CD8-positive, alpha-beta memory T cell (primary cell): Measurements from ENCODE around the gene ST6GAL1. TPM values are rescaled to one million over a fixed set of nuclear protein-coding genes. Genes with fewer than 3 reads are reported as not detected.
"Not testable (repeated sequence)": the region's sequence is repeated elsewhere in the genome, so short reads cannot be mapped to it uniquely, and the experiment has no call there.

Experiments used
- CTCF ChIA-PET: fragments of 350-600 bp; sonication (Branson Sonifier 250); formaldehyde crosslinking; loops from one replicate; lab custom pipeline; 2021; ENCODE audit warnings: antibody characterized with exemption; lab: Charles Lee
- POLR2A ChIA-PET: fragments of 350-600 bp; sonication (Branson Sonifier 250); formaldehyde crosslinking; loops from one replicate; lab custom pipeline; 2021; ENCODE audit warnings: antibody characterized with exemption; lab: Charles Lee
- DNase-seq, 5 donors: peaks; one replicate each; pipeline versions ENCODE4 v3.0.0 to v3.0.0-alpha.2; 2020 to 2022; ENCODE audit warnings: mixed read lengths in 1 of 5
- H3K27ac ChIP-seq: one replicate; pipeline ENCODE4 v1.7.0; 2013; ENCODE audit warnings: low read depth, mild to moderate bottlenecking, low read length, moderate library complexity
- H3K27me3 ChIP-seq: 2 replicates; pipeline ENCODE4 v1.7.0; 2013; ENCODE audit warnings: low read length, mild to moderate bottlenecking; ENCODE audit not compliant: insufficient read depth, poor library complexity, severe bottlenecking
- H3K36me3 ChIP-seq: 2 replicates; pipeline ENCODE4 v1.7.0; 2013; ENCODE audit warnings: mild to moderate bottlenecking, low read length, moderate library complexity; ENCODE audit not compliant: insufficient read depth
- H3K4me1 ChIP-seq: 2 replicates; pipeline ENCODE4 v1.7.0; 2013; ENCODE audit warnings: mild to moderate bottlenecking, low read length, moderate library complexity; ENCODE audit not compliant: insufficient read depth
- H3K4me3 ChIP-seq: 2 replicates; pipeline ENCODE4 v1.7.0; 2013; ENCODE audit warnings: mild to moderate bottlenecking, low read length
- H3K9me3 ChIP-seq: 2 replicates; pipeline ENCODE4 v1.7.0; 2013; ENCODE audit warnings: mild to moderate bottlenecking, low read length
- H3K27ac Mint-ChIP-seq, 8 donors: one replicate each; pipeline ENCODE4 v1.8.0; 2020 to 2021; ENCODE audit warnings: mixed read lengths in 8 of 8, mild to moderate bottlenecking in 6 of 8, inconsistent platforms in 3 of 8, moderate library complexity in 3 of 8
- H3K27me3 Mint-ChIP-seq, 2 donors: one replicate each; pipeline ENCODE4 v1.8.0; 2020 to 2021; ENCODE audit warnings: mixed read lengths in 2 of 2, mild to moderate bottlenecking in 1 of 2, moderate library complexity in 1 of 2
- H3K36me3 Mint-ChIP-seq, 3 donors: one replicate each; pipeline ENCODE4 v1.8.0; 2020 to 2021; ENCODE audit warnings: mixed read lengths in 3 of 3, inconsistent platforms in 1 of 3, mild to moderate bottlenecking in 1 of 3
- H3K4me1 Mint-ChIP-seq, 3 donors: one replicate each; pipeline ENCODE4 v1.8.0; 2020 to 2021; ENCODE audit warnings: mixed read lengths in 3 of 3, inconsistent platforms in 1 of 3, mild to moderate bottlenecking in 1 of 3
- H3K4me3 Mint-ChIP-seq, 7 donors: one replicate each; pipeline ENCODE4 v1.8.0; 2020 to 2021; ENCODE audit warnings: mixed read lengths in 7 of 7, mild to moderate bottlenecking in 6 of 7, moderate library complexity in 4 of 7, inconsistent platforms in 2 of 7
- H3K9me3 Mint-ChIP-seq, 5 donors: one replicate each; pipeline ENCODE4 v1.8.0; 2020 to 2022; ENCODE audit warnings: mixed read lengths in 5 of 5, mild to moderate bottlenecking in 3 of 5, moderate library complexity in 2 of 5, inconsistent platforms in 1 of 5
- polyA plus RNA-seq: library from polyadenylated mRNA; unstranded; fragments of 300-500 nt; fragmentation: Illumina TruSeq; gene quantifications from one replicate; pipeline ENCODE4 v1.2.3, GENCODE V29; 2021
- total RNA-seq, 2 experiments: library from RNA; stranded (reverse); gene quantifications; one replicate each; pipeline ENCODE4 v1.2.3, GENCODE V29; 2021

The ST6GAL1 gene
- total and polyA plus RNA-seq, 3 experiments from 2014 or later, result 96.8 to 139 (median 108) TPM

DNA sequence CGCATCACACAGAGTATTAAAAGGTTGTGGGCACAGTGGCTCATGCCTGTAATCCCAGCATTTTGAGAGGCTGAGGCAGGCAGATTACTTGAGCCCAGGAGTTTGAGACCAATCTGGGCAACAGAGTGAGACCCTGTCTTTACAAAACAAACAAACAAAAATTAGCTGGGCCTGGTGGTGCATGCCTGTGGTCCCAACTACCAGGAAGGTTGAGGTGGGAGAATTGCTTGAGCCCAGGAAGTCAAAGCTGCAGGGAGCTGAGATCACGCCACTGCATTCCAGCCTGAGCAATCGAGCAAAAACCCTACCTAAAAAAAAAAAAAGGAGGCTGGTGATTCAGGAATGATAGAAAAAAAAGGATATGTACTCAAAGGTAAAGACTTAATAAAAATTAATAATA is 28.2 kb upstream of the ST6GAL1 start:
- Mint-ChIP-seq H3K4me1 (peaks cover 31 to 38% (median 36%) of the 10 kb centered on the region in 3 donors), H3K27me3 (no peaks in the 10 kb centered on the region), H3K9me3 (peaks cover 12 to 42% (median 42%) of the 10 kb centered on the region in 5 donors), H3K4me3 (no peak overlapping the region), H3K27ac (peak overlapping the region in 2 of 8 donors; percentile 42 to 90), H3K36me3 (peaks cover 7 to 41% (median 19%) of the 10 kb centered on the region in 3 donors)
- POLR2A ChIA-PET, result no interaction called here
- Histone ChIP-seq H3K9me3 (peaks cover 5% of the 10 kb centered on the region), H3K4me1 (peaks cover 12% of the 10 kb centered on the region), H3K36me3 (no peaks in the 10 kb centered on the region), H3K27ac (no peak overlapping the region), H3K4me3 (no peak overlapping the region), H3K27me3 (no peaks in the 10 kb centered on the region)
- CTCF ChIA-PET, result no interaction called here
- no peak for DNase-seq

DNA sequence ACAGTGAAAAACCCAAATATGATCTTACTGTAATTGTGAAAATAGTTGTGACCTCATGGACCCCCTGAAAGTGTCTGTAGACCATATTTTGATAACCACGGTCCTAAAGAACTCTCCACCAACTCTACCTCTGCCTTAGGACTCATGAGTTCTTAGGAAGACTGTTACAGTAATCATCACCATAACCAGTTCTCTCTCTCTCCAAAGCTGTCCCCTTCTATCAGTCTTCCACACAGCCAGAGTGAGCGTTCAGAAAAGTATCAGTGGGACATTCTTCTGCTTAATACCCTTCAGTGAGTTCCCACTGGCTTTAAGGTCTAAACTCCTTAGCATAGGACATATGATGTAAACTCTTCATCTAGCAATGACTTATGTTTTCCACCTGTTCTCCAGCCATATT is 27.6 kb upstream of the ST6GAL1 start:
- Mint-ChIP-seq H3K4me1 (peaks cover 35 to 43% (median 42%) of the 10 kb centered on the region in 3 donors), H3K36me3 (peaks cover 10 to 47% (median 23%) of the 10 kb centered on the region in 3 donors), H3K27me3 (no peaks in the 10 kb centered on the region), H3K4me3 (no peak overlapping the region), H3K9me3 (peaks cover 12 to 48% (median 47%) of the 10 kb centered on the region in 5 donors), H3K27ac (peak overlapping the region in 4 of 8 donors; percentile 12 to 66 (median 39))
- no peaks in the 10 kb centered on the region for H3K27me3 ChIP-seq
- peaks cover 8% of the 10 kb centered on the region for H3K9me3 ChIP-seq
- no peak overlapping the region for H3K27ac ChIP-seq
- no peak for DNase-seq
- peaks cover 13% of the 10 kb centered on the region for H3K4me1 ChIP-seq
- no peaks in the 10 kb centered on the region for H3K36me3 ChIP-seq
- no peak overlapping the region for H3K4me3 ChIP-seq
- ChIA-PET POLR2A (no interaction called here), CTCF (no interaction called here)

DNA sequence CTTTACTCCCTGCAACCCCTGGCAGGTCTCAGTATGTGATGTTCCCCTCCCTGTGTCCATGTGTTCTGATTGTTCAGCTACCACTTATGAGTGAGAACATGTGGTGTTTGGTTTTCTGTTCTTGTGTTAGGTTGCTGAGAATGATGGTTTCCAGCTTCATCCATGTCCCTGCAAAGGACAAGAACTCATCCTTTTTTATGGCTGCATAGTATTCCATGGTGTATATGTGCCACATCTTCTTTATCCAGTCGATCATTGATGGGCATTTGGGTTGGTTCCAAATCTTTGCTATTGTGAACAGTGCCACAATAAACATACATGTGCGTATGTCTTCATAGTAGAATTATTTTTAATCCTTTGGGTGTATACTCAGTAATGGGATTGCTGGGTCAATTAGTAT is 26.6 kb upstream of the ST6GAL1 start:
- Mint-ChIP-seq H3K4me1 (peaks cover 44 to 53% (median 51%) of the 10 kb centered on the region in 3 donors), H3K36me3 (peaks cover 11 to 56% (median 32%) of the 10 kb centered on the region in 3 donors), H3K9me3 (peaks cover 15 to 58% (median 57%) of the 10 kb centered on the region in 5 donors)
- H3K4me3 Mint-ChIP-seq, H3K27ac ChIP-seq, POLR2A ChIA-PET, H3K27me3 Mint-ChIP-seq, DNase-seq, H3K36me3 ChIP-seq, H3K27me3 ChIP-seq, H3K4me3 ChIP-seq, H3K27ac Mint-ChIP-seq: not testable (repeated sequence)
- peaks cover 21% of the 10 kb centered on the region for H3K4me1 ChIP-seq
- CTCF ChIA-PET, result interaction anchor here (0.9 kb wide), 1 partner anchor 55 kb away, joined by 3 read pairs; no protein-coding TSS in a partner anchor
- peaks cover 10% of the 10 kb centered on the region for H3K9me3 ChIP-seq

DNA sequence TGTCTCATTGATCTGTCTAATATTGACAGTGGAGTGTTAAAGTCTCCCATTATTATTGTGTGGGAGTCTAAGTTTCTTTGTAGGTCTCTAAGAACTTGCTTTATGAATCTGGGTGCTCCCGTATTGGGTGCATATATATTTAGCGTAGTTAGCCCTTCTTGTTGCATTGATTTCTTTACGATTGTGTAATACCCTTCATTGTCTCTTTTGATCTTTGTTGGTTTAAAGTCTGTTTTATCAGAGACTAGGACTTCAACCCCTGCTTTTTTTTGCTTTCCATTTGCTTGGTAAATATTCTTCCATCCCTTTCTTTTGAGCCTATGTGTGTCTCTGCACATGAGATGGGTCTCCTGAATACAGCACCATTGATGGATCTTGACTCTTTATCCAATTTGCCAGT is 23.3 kb upstream of the ST6GAL1 start:
- H3K4me3 ChIP-seq, DNase-seq, H3K36me3 ChIP-seq, H3K27ac ChIP-seq, H3K27me3 ChIP-seq, POLR2A ChIA-PET, H3K27me3 Mint-ChIP-seq: not testable (repeated sequence)
- H3K36me3 Mint-ChIP-seq, result peaks cover 11 to 61% (median 32%) of the 10 kb centered on the region in 3 donors
- peaks cover 15 to 70% (median 64%) of the 10 kb centered on the region in 5 donors for H3K9me3 Mint-ChIP-seq
- Histone ChIP-seq H3K4me1 (peaks cover 22% of the 10 kb centered on the region), H3K9me3 (peaks cover 10% of the 10 kb centered on the region)
- peaks cover 42 to 51% (median 46%) of the 10 kb centered on the region in 3 donors for H3K4me1 Mint-ChIP-seq
- CTCF ChIA-PET, result interaction anchor here (3.6 kb wide), 1 partner anchor 24 kb away, joined by 35 read pairs; the partner anchor contains the start of gene ST6GAL1
- peak overlapping the region in 5 of 8 donors; percentile 30 to 83 (median 44) for H3K27ac Mint-ChIP-seq
- peak overlapping the region in 2 of 7 donors; percentile 44 to 67 for H3K4me3 Mint-ChIP-seq

DNA sequence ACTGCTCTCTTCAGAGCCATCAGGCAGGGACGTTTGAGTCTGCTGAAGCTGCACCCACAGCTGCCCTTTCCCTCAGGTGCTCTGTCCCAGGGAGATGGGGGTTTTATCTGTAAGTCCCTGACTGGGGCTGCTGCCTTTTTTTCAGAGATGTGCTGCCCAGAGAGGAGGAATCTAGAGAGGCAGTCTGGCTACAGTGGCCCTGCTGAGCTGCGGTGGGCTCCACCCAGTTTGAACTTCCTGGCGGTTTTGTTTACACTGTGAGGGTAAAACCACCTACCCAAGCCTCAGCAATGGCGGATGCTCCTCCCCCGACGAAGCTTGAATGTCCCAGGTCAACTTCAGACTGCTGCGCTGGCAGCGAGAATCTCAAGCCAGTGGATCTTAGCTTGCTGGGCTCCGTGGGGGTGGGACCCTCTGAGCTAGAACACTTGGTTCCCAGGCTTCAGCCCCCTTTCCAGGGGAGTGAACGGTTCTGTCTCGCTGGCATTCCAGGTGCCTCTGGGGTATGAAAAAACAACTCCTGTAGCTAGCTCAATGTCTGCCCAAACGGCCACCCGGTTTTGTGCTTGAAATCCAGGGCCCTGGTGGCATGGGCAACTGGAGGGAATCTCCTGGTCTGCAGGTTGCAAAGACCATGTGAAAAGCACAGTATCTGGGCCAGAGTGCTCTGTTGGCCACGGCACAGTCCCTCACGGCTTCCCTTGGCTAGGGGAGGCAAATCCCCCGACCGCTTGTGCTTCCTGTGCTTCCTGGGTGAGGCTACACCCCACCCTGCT is 21.1 kb upstream of the ST6GAL1 start:
- CTCF ChIA-PET, result interaction anchor here (0.7 to 3.6 kb wide), 17 partner anchors 10 to 256 kb away, joined by 3 to 35 read pairs (median 4); partner anchors contain the start of genes RPL39L and ST6GAL1
- POLR2A ChIA-PET, result interaction anchor here (0.6 to 2.1 kb wide), 6 partner anchors 8 to 340 kb away, joined by 3 to 42 read pairs (median 3); partner anchors contain the start of gene ST6GAL1
- peak overlapping the region; percentile 73 for H3K27ac ChIP-seq

DNA sequence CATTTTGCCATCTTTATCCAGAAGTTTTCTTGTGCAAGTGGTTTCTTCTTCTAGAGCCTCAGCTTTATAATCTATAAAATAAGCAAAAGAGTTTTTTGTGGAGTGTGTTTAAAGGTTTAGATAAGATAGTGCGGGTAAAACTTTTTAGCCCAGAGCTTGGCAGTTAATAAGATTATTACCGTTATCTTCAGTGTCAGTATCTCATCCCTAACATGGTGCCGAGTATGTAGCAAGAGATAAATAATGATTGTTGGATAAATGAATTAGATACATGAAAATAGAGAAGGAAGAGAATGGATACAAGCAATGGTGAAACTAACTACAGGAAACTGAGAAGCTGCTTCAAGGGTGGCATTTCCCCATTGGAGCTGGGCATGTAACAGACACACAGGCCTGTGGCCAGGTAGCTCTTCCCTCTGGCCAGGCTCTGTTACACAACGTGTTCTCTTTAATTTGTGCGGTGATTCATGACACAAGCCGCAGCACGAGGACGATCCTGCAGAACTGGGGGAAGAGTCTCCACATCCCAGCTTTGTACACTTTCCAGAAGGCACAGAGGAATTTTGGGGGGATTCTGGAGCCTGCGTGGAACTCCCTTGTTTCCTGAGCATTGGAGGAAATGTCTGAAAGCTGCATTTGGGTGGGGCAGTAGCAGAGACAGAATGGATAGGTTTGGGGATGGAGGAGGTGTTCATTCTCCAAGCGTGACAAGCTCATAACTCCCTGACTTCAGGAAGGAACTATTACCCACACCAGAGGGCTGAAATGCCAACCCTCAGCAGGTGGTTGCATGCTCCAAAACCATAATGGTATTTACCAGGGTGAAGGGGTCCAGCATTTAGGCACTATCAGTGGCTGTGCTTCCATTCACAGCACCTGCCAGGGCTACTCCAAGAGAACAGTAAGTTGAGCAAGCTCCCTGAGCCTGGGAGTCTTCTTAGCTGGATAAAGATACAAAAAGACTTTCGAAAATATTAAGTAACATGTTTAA is 14.2 kb upstream of the ST6GAL1 start:
- Mint-ChIP-seq H3K27ac (peak overlapping the region in 7 of 8 donors; percentile 5 to 91 (median 73)), H3K27me3 (no peaks in the 10 kb centered on the region), H3K4me3 (peak overlapping the region in 6 of 7 donors; percentile 29 to 84 (median 58)), H3K36me3 (peaks cover 0 to 6% (median 0%) of the 10 kb centered on the region in 3 donors), H3K9me3 (peaks cover 0 to 3% (median 0%) of the 10 kb centered on the region in 5 donors), H3K4me1 (peaks cover 40 to 50% (median 48%) of the 10 kb centered on the region in 3 donors)
- Histone ChIP-seq H3K27me3 (no peaks in the 10 kb centered on the region), H3K4me3 (peak overlapping the region; percentile 25), H3K27ac (no peak overlapping the region), H3K9me3 (no peaks in the 10 kb centered on the region), H3K36me3 (no peaks in the 10 kb centered on the region), H3K4me1 (peaks cover 24% of the 10 kb centered on the region)
- ChIA-PET CTCF (interaction anchor here (1.0 to 3.5 kb wide), 4 partner anchors 10 to 224 kb away, joined by 3 to 14 read pairs (median 4); partner anchors contain the start of gene RPL39L), POLR2A (interaction anchor here (0.6 to 1.1 kb wide), 3 partner anchors 15 to 22 kb away, joined by 3 to 6 read pairs (median 3); no protein-coding TSS in a partner anchor)
- DNase-seq, result peak in 1 of 5 donors; percentile 30

More for the DNA sequence above, 21.1 kb upstream of the ST6GAL1 start:
- peak overlapping the region; percentile 40 for H3K4me3 ChIP-seq
- peak; percentile 58 to 89 (median 82) for DNase-seq
- Mint-ChIP-seq H3K9me3 (peaks cover 15 to 59% (median 51%) of the 10 kb centered on the region in 5 donors), H3K36me3 (peaks cover 11 to 54% (median 30%) of the 10 kb centered on the region in 3 donors), H3K27me3 (no peaks in the 10 kb centered on the region), H3K27ac (peak overlapping the region; percentile 88 to 98 (median 92)), H3K4me3 (peak overlapping the region; percentile 78 to 86 (median 80)), H3K4me1 (peaks cover 41 to 56% (median 51%) of the 10 kb centered on the region in 3 donors)
- no peaks in the 10 kb centered on the region for H3K36me3 ChIP-seq
- no peaks in the 10 kb centered on the region for H3K27me3 ChIP-seq
- peaks cover 10% of the 10 kb centered on the region for H3K9me3 ChIP-seq
- H3K4me1 ChIP-seq, result peaks cover 22% of the 10 kb centered on the region
